Fibroblast of the aortic adventitia (primary cell): ENCODE results near the gene NT5C1B. TPM values are rescaled to one million over a fixed set of nuclear protein-coding genes. Genes with fewer than 3 reads are reported as not detected.

ENCODE experiments used
- DNase-seq: peaks from one replicate; pipeline ENCODE4 v3.0.0-alpha.2; 2010; ENCODE audit warnings: low read depth
- H3K4me3 ChIP-seq: 2 replicates; pipeline ENCODE4 v1.5.1; 2011; ENCODE audit warnings: low read depth, mild to moderate bottlenecking, control low read depth, low read length, moderate library complexity
- total RNA-seq: library from RNA; depleted of rRNA; stranded (reverse); fragments of >200 nt; gene quantifications from 2 replicates; pipeline ENCODE4 v1.2.3, GENCODE V29; 2012; ENCODE audit warnings: low replicate concordance
- TF ChIP-seq, protein P1 (sequence below): IDR thresholded peaks from 2 replicates; pipeline ENCODE4 v1.5.1; 2011; ENCODE audit warnings: mild to moderate bottlenecking, low read length, control low read depth, inconsistent platforms; ENCODE audit not compliant: insufficient read depth

NT5C1B gene
- total RNA-seq, 1 donor, result not detected

DNA sequence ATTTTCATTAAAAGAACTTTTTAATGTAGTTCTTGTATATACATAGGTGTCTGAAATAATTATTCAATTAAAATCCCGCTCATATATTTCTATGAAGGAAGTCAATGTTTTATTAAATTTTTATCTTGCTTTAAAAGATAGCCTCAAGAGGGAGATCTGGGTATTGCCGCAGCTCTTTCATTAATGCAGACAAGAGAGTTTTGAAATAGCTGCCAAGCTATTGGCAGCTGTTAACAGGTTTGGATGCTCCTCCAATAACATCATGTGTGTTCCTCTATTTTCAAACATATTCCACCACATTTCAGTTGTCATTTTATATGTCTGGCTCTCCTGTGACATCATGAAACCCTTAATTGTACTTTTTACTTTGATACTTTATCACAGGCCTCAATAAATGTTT lies 12.9 kb upstream of the NT5C1B start:
- TF ChIP-seq, protein P1, sequence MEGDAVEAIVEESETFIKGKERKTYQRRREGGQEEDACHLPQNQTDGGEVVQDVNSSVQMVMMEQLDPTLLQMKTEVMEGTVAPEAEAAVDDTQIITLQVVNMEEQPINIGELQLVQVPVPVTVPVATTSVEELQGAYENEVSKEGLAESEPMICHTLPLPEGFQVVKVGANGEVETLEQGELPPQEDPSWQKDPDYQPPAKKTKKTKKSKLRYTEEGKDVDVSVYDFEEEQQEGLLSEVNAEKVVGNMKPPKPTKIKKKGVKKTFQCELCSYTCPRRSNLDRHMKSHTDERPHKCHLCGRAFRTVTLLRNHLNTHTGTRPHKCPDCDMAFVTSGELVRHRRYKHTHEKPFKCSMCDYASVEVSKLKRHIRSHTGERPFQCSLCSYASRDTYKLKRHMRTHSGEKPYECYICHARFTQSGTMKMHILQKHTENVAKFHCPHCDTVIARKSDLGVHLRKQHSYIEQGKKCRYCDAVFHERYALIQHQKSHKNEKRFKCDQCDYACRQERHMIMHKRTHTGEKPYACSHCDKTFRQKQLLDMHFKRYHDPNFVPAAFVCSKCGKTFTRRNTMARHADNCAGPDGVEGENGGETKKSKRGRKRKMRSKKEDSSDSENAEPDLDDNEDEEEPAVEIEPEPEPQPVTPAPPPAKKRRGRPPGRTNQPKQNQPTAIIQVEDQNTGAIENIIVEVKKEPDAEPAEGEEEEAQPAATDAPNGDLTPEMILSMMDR, result no peak
- no peak overlapping the region for H3K4me3 ChIP-seq
- DNase-seq, result no peak

DNA sequence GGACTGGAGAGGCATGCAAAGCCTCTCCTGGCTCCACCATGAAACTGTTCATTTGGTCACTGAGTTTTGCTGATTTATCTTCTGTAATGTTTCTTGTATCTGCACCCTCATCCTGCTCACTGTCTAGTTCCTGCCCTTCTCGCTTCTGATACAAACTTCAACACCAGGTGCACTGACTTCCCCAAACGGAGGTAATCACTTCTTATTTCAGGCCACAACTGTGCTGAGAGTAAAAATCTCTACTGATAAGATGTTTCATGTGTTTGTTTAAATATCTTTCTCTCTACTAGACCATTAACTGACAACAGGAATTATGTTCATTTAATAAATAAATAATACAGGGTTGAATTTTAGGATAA lies 10.9 kb upstream of the NT5C1B start:
- TF ChIP-seq, protein P1, result no peak
- DNase-seq, result no peak
- no peak overlapping the region for H3K4me3 ChIP-seq

DNA sequence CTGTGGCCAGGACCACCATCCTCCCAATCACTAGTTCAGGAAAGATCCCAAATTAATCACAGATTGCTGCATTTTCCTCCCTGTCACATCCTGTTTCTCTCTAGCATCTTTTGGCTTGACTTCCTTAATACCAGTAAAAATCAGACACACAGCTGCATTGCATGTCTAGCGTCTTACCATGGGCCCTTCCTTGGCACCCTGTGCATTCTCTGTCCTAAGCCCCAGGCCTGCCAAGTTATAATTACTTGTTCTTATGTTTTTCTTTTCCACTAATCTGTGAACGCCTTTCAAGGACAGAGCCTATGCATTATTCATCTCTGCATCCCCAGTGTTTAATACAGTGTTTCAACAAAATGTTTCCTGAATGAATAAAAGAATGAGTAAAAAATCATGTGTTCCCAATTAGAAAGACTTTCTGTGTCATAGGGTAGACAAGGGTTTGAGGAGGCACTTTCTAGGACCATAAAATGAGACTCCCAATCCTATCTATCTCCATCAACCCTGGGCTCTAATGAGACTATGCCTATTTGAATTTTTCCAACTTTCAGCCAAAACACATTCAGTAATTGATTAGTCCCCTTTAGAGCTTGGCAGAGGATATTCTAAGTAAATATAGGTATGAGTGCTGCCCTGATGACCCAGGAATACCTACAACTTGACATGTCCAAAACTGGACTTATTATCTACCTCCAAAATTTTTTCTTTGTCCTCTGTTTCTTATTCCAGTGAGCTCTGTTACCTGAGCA lies 10.3 kb upstream of the NT5C1B start:
- TF ChIP-seq, protein P1, result no peak
- DNase-seq, result peak; percentile 93
- no peak overlapping the region for H3K4me3 ChIP-seq

DNA sequence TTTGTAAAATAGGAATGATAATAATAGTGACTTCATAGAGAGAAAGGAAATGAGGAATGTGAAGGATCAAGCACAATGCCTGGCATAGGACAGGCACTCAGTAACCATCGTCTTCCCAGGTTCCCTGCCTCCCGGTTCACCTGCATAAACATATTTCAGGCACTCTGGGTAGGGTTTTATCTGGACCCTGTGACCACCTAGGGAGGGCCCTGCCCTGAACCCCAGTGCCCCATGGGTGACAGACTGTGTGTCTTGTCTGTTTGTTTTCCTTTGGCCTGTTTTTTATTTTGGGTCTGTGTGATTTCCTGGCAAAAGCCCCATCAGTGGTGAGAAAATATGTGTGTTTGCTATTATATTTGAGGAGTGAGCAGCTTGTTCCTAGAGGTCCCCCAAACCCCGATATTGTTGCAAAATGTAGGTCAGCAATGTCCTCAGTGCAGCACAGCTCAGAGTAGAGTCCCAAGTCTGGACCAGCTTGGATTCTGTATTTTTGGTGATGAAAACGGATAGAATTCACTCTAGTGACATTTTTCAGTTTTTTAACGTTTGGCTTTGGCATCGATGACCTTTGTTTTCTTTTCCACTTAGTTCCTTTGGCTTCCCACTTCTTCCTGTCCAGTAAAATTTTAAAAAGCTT lies 9.6 kb upstream of the NT5C1B start:
- H3K4me3 ChIP-seq, result no peak overlapping the region
- DNase-seq, result no peak
- TF ChIP-seq, protein P1, result no peak

DNA sequence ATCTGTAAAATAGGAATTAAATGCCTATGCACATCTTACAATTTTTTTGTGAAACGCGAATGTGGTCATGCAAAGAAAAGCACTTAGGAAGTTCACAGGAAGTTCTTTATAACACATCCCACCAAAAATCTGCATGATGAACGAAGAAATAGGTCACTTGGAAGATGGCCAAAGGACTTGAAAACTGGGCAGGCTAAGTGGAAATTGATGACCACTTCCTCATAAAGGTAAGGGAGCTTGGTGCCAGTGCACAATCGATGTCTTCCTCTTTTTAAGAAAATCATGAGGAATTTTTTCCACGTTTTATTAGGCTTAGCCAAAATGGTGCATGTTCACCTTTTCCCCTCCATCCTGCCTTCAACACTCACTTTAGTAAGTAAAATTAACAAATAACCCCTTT lies 8.2 kb upstream of the NT5C1B start:
- H3K4me3 ChIP-seq, result no peak overlapping the region
- TF ChIP-seq, protein P1, result no peak
- DNase-seq, result no peak

DNA sequence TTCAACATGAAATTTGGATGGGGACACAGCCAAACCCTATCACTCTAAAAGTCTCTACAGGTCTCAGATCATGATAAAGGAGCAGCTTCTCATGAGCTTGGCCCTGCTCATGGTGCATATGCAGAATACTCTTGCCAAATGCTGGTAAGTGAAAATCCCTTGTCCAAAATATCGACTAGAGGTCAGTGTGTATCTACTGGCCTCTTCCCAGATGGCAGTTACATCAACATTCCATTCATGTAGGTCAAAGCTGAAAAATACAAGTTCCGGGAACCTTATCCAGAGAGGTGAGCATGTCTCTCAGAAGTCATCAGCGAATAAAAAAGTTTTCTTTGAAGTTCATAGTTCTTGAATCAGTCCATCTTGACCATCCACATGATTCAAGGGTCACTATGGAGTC lies 7.6 kb upstream of the NT5C1B start:
- peak; percentile 25 for DNase-seq
- TF ChIP-seq, protein P1, result no peak
- no peak overlapping the region for H3K4me3 ChIP-seq
